LNCAP (cell line): Measurements from ENCODE around the gene KPNA4.

Source experiments
- TF ChIP-seq, protein P1 (sequence below): fragments of 450-650 bp; IDR thresholded peaks from 2 replicates; pipeline ENCODE4 v1.5.1; 2017; ENCODE audit warnings: mild to moderate bottlenecking

KPNA4 gene

GRCh38 chr3:160446522-160447056 lies 118.8 kb downstream of the KPNA4 start:
- TF ChIP-seq, protein P1, sequence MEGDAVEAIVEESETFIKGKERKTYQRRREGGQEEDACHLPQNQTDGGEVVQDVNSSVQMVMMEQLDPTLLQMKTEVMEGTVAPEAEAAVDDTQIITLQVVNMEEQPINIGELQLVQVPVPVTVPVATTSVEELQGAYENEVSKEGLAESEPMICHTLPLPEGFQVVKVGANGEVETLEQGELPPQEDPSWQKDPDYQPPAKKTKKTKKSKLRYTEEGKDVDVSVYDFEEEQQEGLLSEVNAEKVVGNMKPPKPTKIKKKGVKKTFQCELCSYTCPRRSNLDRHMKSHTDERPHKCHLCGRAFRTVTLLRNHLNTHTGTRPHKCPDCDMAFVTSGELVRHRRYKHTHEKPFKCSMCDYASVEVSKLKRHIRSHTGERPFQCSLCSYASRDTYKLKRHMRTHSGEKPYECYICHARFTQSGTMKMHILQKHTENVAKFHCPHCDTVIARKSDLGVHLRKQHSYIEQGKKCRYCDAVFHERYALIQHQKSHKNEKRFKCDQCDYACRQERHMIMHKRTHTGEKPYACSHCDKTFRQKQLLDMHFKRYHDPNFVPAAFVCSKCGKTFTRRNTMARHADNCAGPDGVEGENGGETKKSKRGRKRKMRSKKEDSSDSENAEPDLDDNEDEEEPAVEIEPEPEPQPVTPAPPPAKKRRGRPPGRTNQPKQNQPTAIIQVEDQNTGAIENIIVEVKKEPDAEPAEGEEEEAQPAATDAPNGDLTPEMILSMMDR: no peak

GRCh38 chr3:160445854-160446253 lies 119.5 kb downstream of the KPNA4 start:
- TF ChIP-seq, protein P1: no peak
